Keratinocyte (primary cell): ENCODE measurements around the gene CUL3. TPM values are rescaled to one million over a fixed set of nuclear protein-coding genes. Genes with fewer than 3 reads are reported as not detected.
A peak's percentile ranks its signal among the peaks of the same experiment; 100 is the strongest.

Experiments used
- DNase-seq: peaks from one replicate; pipeline ENCODE4 v3.0.0-alpha.2; 2011; ENCODE audit warnings: low read depth, missing footprints, low spot score
- FAIRE-seq: peaks from 2 replicates; lab custom pipeline; 2011; peaks lifted over from hg19 to GRCh38; lab: Jason Lieb, UNC
- H2AFZ ChIP-seq: 2 replicates; pipeline ENCODE4 v1.6.0; 2012; ENCODE audit warnings: low read length, control low read depth, inconsistent platforms; ENCODE audit not compliant: control insufficient read depth
- H3K27ac ChIP-seq: 2 replicates; pipeline ENCODE4 v1.5.1; 2011; ENCODE audit warnings: low read length; ENCODE audit not compliant: control insufficient read depth, insufficient read depth
- H3K27me3 ChIP-seq: 3 replicates; pipeline ENCODE4 v1.6.0; 2011; ENCODE audit warnings: low read length; ENCODE audit not compliant: control insufficient read depth, insufficient read depth; ENCODE audit errors: extremely low read depth
- H3K36me3 ChIP-seq, 2 experiments: 2 replicates in 1 of 2; 3 replicates in 1 of 2; pipeline ENCODE4 v1.5.1; 2011; ENCODE audit warnings: low read length in 2 of 2, mild to moderate bottlenecking in 1 of 2; ENCODE audit not compliant: control insufficient read depth in 2 of 2, insufficient read depth in 2 of 2; ENCODE audit errors: extremely low read depth in 1 of 2
- H3K4me1 ChIP-seq: 3 replicates; pipeline ENCODE4 v1.5.1; 2011; ENCODE audit warnings: low read length; ENCODE audit not compliant: control insufficient read depth, insufficient read depth; ENCODE audit errors: extremely low read depth
- H3K4me2 ChIP-seq: 3 replicates; pipeline ENCODE4 v1.6.0; 2011; ENCODE audit warnings: low read depth, low read length; ENCODE audit not compliant: control insufficient read depth, insufficient read depth; ENCODE audit errors: extremely low read depth
- H3K4me3 ChIP-seq, 3 experiments: fragments of 200-600 bp in 1 of 3; sonication (generic) in 1 of 3; 2 replicates in 2 of 3; 3 replicates in 1 of 3; pipeline ENCODE4 v1.5.1; 2011 to 2016; ENCODE audit warnings: low read length in 3 of 3, mild to moderate bottlenecking in 3 of 3, control low read depth in 2 of 3, inconsistent platforms in 1 of 3, low read depth in 1 of 3, mixed read lengths in 1 of 3, mixed run types in 1 of 3, moderate library complexity in 1 of 3; ENCODE audit not compliant: control insufficient read depth in 2 of 3, insufficient read depth in 2 of 3; ENCODE audit errors: extremely low read depth in 1 of 3
- H3K79me2 ChIP-seq: 2 replicates; pipeline ENCODE4 v1.6.0; 2012; ENCODE audit warnings: low read length; ENCODE audit not compliant: control insufficient read depth, insufficient read depth
- H3K9ac ChIP-seq: 3 replicates; pipeline ENCODE4 v1.6.0; 2011; ENCODE audit warnings: low read length; ENCODE audit not compliant: control insufficient read depth, insufficient read depth; ENCODE audit errors: extremely low read depth
- H3K9me1 ChIP-seq: 3 replicates; pipeline ENCODE4 v1.6.0; 2011; ENCODE audit warnings: low read length; ENCODE audit not compliant: control insufficient read depth, insufficient read depth; ENCODE audit errors: extremely low read depth
- H3K9me3 ChIP-seq: 2 replicates; pipeline ENCODE4 v1.5.1; 2012; ENCODE audit warnings: low read depth, low read length; ENCODE audit not compliant: control insufficient read depth
- H4K20me1 ChIP-seq: 3 replicates; pipeline ENCODE4 v1.6.0; 2011; ENCODE audit warnings: low read length; ENCODE audit not compliant: control insufficient read depth, insufficient read depth; ENCODE audit errors: extremely low read depth
- CTCF ChIP-seq, 3 experiments: IDR thresholded peaks in 1 of 3; conservative IDR thresholded peaks in 1 of 3; optimal IDR thresholded peaks in 1 of 3; 2 replicates in 2 of 3; 3 replicates in 1 of 3; pipeline versions ENCODE3 to v1.5.1; 2011; ENCODE audit warnings: low read length in 3 of 3, mild to moderate bottlenecking in 3 of 3, moderate library complexity in 2 of 3, control low read depth in 1 of 3, inconsistent platforms in 1 of 3; ENCODE audit not compliant: insufficient read depth in 2 of 3; ENCODE audit errors: extremely low read depth in 1 of 3
- EZH2 ChIP-seq: IDR thresholded peaks from one replicate; pipeline ENCODE4 v1.6.1; 2012; ENCODE audit warnings: inconsistent platforms, mild to moderate bottlenecking, low read length, moderate library complexity
- dilution Hi-C: fragments of 300-500 bp; cut with MboI; formaldehyde crosslinking; loops from one replicate; pipeline ENCODE4 v1.7.0; 2020; ENCODE audit warnings: low sequenced_read_pairs; ENCODE audit not compliant: extremely low pct_ligation_motif_present
- polyA plus RNA-seq, 5 experiments: library from polyadenylated mRNA; depleted of rRNA in 3 of 5; stranded (reverse) in 3 of 5; stranded (forward) in 1 of 5; unstranded in 1 of 5; fragments of >200 nt; gene quantifications; 1 replicate in 1 of 5; 2 replicates in 3 of 5; 3 replicates in 1 of 5; pipeline versions ENCODE4 v1.2.1 to v1.2.3, GENCODE V29; 2011 to 2012; ENCODE audit warnings: missing spikeins in 2 of 5, low read depth in 1 of 5, low replicate concordance in 1 of 5

Gene CUL3
- polyA plus RNA-seq, 1 donor (not counting 4 experiments of a cell fraction or from before 2014, with no cell fraction given), result 71.7 TPM

GRCh38 chr2:224444021-224444420 lies 141.1 kb downstream of the CUL3 start:
- TF ChIP-seq CTCF (optimal IDR thresholded peaks at IDR 0.05 in 1 of 3, IDR thresholded peaks at IDR 0.05 in 1 of 3, conservative IDR thresholded peaks at IDR 0.05 in 1 of 3; ENCODE audit: extremely low read depth in 1 of 3, insufficient read depth in 2 of 3, low read length in 3 of 3) (no peak), EZH2 (no peak)
- no peak overlapping the region for H3K4me3 ChIP-seq
- H3K4me2 ChIP-seq, result no peak overlapping the region
- DNase-seq (no peak), FAIRE-seq (no peak)
- no peaks in the 10 kb centered on the region for H3K27me3 ChIP-seq
- H3K9me3 ChIP-seq, result no peaks in the 10 kb centered on the region
- no peaks in the 10 kb centered on the region for H3K36me3 ChIP-seq
- H3K79me2 ChIP-seq, result no peaks in the 10 kb centered on the region
- H3K9me1 ChIP-seq, result no peaks in the 10 kb centered on the region
- no peaks in the 10 kb centered on the region for H4K20me1 ChIP-seq
- H3K27ac ChIP-seq, result no peak overlapping the region
- peaks cover 14% of the 10 kb centered on the region for H3K4me1 ChIP-seq
- dilution Hi-C loops, result no loop called here
- H2AFZ ChIP-seq, result no peak overlapping the region
- no peak overlapping the region for H3K9ac ChIP-seq

- Histone ChIP-seq H2AFZ (peak overlapping the region; percentile 78), H4K20me1 (no peaks in the 10 kb centered on the region), H3K4me3 (peak overlapping the region; percentile 24 to 55 (median 39)), H3K9me3 (no peaks in the 10 kb centered on the region), H3K27ac (no peak overlapping the region), H3K4me2 (peak overlapping the region; percentile 78), H3K36me3 (no peaks in the 10 kb centered on the region), H3K9ac (peak overlapping the region; percentile 58), H3K4me1 (peaks cover 18% of the 10 kb centered on the region), H3K9me1 (no peaks in the 10 kb centered on the region), H3K79me2 (no peaks in the 10 kb centered on the region), H3K27me3 (no peaks in the 10 kb centered on the region)
- DNase-seq (no peak), FAIRE-seq (no peak)
- no peak for TF ChIP-seq EZH2
- TF ChIP-seq CTCF (optimal IDR thresholded peaks at IDR 0.05 in 1 of 3, IDR thresholded peaks at IDR 0.05 in 1 of 3, conservative IDR thresholded peaks at IDR 0.05 in 1 of 3; ENCODE audit: extremely low read depth in 1 of 3, insufficient read depth in 2 of 3, low read length in 3 of 3), result no peak
- dilution Hi-C loops, result no loop called here
Measured at GRCh38 chr2:224442071-224442967, 142.8 kb downstream of the CUL3 start.
